Stimulated activated naive CD4-positive, alpha-beta T cell (primary cell): ENCODE results near the gene FAT1.
"Not testable (repeated sequence)": the region's sequence is repeated elsewhere in the genome, so short reads cannot be mapped to it uniquely, and the experiment has no call there.

Experiments used
- DNase-seq, 6 experiments: peaks; one replicate each; lab custom pipeline; 2025; lab: John Stamatoyannopoulos, UW

Gene FAT1

DNA sequence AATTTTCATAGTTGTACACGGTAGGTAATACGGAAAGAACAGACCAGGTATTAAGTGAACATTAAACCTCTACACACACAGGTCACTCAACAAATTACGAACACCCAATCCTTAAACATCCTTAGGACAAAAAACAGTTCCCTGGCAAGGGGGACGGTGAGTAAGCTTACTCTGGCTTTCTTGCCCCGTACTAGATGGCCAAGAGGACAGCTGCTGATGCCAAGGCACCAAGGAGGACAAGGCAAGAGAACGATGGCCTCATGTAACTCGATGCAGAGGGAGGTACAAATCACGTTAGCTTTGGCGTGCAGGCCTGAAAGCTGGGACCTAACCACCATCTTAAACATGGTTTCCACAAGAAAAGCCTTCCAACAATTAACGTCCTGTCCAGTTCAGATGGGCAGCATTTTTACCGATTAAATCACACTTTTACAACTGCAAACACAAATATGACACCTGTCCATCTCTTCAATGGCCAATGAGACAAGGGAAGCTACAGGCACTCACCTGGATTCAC is 23.7 kb downstream of the FAT1 start:
- no peak for DNase-seq

DNA sequence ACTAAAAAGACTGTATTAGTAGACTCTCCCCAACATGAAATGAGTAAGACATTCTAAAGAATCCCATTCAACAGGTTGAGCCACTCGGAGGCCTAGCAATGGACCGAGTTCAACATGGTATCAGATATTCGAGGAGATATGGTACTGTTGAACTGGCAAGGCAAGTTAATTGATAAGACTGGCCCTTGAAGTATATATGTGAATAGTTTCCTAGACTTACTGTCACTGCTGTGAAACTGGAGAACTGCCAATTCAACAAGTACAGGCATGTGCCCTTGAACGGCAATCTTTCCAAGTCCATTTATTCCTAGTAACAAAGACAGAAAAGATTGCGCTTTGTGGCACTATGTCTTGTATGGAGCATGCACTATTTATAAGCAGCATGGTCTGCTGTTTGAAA is 24.4 kb downstream of the FAT1 start:
- DNase-seq: no peak

DNA sequence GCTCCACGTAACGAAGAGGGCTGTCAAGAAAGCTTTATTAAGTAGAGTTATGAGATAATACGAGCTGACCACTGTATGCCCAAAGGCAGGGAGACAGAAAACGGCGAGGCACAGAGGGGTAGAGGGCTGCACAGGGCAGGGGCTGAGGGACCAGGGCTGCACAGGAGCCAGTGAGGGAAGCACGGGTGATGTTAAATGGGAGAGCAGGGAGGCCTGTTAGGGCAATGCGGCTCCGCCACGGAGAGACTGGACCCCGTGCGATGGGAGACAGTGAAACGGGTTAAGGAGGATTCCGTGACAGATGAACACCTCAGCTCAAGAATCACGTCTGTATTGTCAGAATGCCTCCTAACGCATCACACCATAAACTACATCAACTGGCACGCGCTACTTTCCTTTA is 25.1 kb downstream of the FAT1 start:
- DNase-seq: no peak

DNA sequence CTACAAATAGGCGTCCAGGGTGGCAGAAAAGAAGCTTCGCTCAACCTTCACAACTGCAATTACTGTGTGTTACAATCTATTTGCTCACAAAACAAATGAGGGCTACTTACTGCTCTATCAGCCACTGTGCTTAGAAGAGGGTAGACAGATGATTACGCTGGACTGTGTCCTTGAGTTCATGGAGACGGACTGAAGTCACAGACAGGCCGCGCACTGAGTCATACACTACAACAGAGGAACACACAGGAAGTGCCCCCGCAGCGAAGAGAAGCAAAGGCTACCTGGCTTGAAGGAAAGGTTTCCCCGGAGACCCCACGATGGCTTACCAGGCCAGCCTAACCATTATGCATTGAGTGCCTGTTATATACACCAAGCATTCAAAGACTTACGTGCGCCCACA is 25.6 kb downstream of the FAT1 start:
- DNase-seq: no peak

DNA sequence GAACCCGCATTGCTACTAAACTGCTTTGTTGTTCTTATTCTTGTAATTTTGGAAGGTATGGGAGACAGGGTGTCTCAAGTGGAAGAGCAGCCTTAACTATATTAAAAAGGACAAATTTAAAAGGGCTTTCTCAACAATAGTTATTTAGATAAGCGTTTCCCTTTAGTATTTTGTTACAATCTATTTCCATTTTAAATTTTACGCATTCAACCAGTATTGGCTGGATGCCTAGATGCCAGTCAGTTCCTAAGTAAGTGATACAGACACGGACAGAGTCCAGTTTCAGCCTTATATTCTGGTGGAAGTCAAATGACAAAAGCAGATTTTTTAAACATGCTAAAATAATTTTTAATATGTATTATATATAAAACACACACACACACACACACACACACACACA is 28.3 kb downstream of the FAT1 start:
- no peak for DNase-seq

DNA sequence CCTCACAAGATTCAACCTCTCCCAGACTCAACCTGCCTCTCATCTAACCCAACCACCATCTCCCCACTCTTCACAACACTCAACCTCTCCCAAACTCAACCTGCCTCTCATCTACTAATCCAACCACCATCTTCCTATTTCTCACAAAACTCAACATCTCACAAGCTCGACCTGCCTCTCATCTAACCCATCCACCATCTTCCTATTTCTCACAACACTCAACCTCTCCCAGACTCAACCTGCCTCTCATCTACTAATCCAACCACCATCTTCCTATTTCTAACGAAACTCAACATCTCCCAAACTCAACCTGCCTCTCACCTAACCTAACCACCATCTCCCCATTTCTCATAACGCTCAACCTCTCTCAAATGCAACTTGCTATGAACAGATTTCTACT is 29.8 kb downstream of the FAT1 start:
- no peak for DNase-seq

DNA sequence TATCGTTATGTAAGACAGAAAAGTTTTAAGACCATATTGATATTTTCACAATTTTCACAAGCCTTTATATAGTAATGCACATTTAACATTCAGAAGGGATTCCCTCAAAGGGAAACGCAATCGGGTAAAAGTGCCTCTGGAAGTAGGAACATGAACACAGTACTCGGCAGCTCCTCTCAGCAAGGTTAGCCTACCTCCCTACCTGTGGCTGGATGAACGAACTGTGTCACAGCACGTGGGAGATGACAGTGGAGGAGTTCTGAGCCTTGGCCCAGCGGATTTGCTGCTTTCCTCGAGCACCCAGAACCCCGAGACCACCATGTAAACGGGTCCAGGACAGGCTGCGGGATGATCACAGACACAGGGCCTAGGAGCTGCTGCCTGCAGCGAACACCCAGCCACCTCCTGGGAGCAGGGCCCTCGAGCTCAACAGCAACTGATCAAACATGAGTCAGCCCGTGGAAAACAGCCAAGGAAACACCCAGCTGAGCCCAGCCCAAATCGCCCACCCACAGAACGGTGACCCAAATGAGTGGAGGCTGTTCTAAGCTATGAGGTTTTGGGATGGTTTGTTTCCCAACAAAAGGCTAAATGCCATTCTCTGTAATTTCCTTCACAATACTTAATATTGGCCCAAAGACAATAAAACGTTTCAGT is 30.4 kb downstream of the FAT1 start:
- DNase-seq: no peak

DNA sequence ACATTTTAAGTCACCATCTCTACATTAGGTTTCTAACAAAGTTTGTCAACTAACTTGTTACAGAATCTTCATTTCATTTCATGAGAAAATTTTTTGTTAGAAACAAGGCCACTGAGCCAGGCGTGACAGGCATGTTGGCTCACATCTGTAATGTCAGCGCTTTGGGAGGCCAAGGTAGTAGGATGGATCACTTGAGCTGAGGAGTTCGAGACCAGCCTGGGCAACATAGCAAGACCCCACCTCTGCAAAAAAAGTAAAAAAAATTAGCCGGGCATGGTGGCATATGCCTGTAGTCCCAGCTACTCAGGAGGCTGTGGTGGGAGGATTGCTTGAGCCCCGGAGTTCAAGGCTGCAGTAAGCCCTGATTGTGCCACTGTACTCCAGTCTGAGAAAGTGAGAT is 32.3 kb downstream of the FAT1 start:
- no peak for DNase-seq

DNA sequence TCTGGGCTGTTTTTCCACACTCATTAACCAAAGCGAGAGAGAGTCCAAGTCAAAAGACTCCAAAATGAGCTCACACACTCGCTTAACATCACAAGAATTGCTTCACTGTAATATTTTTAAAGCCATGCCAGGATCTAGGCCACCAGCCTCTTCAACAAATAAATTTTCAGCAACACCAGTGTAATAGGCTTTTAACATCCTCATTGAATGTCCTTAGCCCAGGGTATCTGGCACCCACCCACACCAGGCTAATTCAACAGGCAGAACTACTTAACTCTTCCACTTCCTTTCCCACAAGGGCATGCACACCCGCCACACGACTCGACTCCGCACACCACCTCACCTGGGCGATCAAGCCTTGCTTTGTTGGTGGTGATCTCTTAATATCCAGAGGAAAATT is 34.2 kb downstream of the FAT1 start:
- DNase-seq: no peak

DNA sequence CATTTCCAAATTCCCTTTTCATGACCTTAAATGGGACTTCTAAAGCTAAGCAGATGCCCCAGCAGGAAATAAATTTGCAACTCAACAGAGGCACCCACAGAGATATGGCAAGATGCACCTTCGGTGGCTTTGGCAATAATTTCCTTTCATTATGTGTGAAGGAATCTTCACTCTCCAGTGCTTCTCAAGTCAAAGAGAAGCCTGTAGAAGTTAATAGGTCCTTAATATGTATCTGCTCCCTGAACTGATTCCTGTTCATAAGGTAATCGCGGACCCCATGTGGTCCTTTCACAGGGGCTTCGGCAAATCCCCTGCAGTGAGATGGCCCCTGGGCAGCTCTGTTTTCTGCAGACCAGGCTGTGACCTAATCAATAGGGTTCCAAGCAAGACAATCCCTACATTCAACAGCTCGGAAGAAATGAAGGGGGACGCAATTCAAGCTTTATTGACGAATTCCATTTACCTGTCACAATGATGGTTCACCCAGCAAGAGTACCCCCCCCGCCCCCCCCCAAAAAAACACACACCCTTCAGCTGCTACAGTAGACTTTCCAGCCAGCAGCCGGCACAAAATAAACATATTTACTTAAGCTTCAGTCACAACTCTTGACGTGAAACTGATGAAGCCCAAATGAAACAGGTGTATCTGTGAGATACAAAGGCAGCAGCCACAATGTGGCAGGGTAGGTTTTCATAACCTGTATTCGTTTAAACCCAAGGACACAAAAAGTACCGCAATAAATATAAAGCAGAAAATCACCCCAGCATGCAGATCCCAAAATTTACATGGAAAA is 35.3 kb downstream of the FAT1 start:
- no peak for DNase-seq

DNA sequence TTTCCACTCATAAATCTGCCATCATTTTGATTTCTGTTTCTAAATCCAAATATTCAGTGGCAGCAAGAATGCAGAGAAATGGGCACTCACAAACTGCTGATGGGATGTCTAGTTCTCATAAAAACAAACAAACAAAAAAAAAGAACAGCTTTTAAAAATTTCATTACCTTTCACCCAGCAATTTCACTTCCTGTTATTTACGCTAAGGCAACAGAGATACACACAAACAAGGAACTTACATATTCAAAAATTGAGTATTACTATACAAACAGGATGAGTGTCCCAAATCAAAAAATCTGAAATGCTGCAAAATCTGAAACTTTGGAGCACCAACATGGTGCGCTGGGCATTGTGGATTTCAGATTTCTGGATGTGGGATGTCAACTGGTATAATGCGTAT is 36.4 kb downstream of the FAT1 start:
- DNase-seq: no peak

DNA sequence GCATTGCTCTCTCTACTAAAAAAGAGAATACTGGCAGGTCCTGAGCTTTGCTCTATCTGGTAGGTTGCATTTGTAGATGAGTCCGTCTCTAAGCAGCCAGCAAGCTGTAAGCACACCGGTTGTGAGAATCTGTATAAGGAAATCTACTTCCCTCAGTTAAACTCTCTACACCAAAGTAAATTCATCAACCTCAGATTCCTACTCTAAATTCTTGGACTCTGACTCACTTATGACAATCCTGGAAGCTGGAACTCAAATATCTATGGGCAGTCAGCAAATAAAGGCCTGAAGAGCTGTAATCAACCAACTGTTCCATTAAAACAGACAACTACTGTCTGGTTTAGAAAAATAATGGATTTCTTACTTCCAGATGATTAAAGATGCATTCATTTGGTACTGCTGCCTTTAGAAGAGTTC is 37.9 kb downstream of the FAT1 start:
- no peak for DNase-seq

DNA sequence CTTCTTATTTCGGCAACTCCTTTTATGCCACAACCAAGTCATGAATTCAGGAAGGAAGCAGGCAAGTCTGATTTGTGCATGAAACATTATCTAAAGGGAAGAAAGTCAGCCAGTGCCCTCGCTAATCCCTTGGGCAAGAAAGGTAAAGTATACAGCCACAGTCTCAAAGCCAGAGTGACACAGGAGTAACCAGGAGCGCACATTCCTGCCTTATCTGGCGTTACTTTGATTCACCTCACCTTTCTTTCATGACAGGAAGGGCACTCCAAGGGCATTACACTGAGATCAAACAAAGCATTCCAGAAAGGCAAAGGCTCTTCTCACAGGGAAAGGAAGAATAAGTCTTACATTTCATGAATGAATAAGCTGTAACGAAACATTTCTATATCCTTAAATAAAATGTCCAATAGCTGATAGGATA is 38.8 kb downstream of the FAT1 start:
- DNase-seq: no peak

DNA sequence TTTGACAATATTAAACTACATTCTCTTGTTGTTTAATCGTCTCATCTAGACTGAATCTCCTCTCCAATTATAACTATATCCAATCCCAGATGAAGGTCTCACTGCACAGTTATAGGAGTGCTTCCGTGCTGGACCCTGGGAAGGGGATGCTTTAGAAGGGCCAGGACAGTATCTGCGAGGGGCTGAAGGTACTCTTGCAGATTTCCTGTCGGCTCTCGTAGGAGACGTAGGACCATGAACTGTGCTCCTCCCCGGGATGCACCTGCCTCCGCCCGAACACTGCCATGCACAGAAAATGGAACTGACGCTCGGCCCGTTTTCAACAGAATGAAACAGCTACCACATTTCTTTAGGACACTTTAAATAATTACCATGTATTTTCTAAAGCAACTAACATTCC is 39.4 kb downstream of the FAT1 start:
- no peak for DNase-seq

DNA sequence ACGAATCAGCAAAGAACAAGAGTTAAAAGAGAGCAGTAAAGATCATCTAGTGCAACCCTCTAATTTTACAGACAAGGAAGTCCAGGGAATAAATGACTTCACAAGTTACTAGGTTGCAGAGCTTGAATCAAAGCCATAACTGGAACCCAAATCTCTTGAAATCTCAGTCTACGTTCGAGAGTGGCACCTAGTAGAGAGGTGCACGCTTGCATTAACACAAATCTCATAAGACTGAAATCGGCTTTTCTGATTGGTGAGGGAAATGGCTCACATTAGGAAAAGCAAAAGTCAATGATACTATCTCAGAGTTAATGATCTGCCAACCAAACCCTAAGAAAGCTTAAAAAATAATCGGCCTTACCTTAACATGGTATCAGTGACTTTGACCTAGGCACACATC is 43.0 kb downstream of the FAT1 start:
- DNase-seq: no peak

DNA sequence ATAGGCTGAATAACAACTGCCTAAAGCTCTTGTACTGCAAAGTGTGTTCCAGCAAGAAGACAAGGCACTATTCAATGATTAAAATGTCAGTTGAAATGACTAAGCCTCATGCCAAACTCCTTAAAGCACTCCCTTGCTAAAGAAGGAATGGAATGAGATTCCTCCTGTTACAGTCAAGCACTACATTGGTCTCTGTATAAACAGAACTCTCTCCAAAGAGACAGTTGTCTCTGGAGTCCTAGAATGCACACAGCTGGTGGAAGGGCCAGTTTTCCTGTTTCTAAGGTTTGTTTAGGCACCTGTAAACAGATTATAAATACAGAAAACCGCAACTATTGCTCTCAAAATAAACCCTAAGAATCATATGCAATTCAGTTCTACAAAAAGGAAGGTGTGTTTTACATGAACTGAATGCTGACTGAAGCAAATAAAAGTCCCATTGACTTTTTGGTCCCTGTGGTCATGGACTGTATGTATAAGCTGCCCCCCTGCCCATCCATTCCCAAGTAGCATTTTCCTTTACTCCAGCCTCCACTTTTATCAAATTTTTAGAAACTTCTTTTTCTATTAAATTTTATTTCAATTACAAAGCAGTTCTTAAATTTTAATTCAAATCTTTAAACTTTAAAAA is 47.0 kb downstream of the FAT1 start:
- DNase-seq: no peak

DNA sequence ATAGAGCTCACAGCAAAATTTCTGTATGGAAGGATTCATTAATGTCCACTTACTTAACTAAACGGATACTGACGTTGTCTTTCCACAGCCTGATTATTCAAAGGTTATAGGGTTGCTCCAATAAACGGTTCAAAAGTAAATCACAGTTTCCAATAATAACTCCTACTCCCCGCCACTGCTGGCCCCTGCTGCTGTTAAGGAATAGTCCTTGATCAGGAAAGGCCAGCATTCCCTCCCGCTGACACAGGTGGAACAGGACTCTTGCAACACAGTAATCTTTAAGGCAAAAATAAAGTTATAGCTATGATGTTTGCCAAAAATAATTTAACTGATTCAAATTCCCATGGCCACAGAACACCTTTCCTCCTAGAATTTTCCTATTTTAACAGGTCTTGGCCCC is 53.9 kb downstream of the FAT1 start:
- no peak for DNase-seq

DNA sequence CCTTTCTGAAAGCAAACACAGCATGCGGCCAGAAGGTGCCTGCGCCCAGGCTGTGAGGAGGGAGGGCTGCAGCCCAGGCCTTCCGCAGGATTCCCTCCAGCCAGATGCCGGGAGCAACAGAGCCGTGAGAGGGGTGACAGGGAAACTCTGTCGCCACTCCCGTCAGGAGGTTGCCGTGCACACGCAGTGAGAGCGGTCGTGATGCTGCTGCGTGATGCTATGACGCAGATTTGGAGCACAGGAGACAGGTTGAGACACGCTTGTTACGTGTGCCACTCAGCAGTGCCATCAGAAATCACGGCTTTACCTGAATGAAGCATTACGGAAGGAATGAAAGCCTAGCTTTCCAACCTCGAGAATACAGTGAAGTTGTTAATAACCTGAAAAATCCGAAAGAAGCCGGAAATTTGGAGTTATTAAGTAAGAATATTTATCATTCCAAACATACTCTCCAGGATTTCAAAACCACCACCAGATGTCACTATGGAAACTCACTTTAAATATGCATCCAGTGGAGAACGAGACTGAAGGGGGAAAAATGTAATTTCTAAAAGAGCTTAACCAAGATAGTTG is 54.4 kb downstream of the FAT1 start:
- no peak for DNase-seq

DNA sequence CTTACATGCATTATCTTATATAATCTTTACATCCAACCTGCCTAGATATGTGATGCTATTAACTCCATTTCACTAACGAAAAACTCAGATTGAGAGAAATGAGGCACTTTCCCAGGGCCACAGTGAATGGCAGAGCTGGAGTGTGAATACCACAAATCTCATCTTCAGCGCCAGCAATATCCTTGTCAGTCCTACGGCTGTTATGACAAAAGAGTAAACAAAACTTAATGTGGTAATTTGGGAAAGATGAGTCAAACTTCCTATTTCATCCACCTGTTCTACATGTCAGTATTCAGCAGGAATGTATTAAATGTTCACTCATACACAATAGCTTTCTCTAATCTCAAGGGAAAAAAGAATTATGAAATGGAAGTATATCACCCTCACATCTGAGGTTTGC is 56.9 kb downstream of the FAT1 start:
- DNase-seq: no peak

DNA sequence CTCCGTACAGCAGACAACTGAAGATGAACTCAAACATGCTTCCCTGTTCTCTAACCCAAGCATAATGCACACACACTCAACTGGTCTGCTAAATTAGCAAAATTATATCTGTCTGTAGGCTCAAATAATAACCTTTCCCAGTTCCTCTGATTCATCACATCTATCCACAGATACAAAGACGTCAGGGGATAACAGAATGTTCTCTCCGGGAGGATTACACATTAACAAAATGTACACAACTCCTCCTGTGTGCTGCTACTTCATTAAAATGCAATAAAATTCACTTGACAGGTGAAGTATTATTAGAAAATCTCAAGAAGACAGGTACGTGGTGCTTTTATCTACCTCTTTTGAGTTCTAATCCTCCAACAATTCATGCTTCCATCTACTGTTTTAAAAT is 57.4 kb downstream of the FAT1 start:
- DNase-seq: no peak

DNA sequence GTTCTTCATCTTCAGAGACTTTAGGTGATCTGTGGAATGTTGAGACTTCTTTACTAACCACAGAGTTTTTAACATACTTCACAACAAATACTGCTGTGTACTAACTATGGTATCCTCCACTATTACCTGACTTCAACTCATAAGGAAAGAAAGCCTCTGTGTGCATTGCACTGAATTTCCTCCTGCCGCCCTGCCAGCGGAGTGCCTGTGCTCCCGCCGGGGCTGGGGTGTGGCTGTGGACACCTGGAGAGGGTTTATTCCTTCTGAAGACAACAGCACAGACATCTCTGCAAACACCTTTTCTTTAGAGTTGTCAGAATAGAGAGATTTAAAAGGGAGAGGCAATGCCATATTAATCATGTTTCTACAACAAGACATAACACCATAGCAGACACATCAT is 63.3 kb downstream of the FAT1 start:
- no peak for DNase-seq

DNA sequence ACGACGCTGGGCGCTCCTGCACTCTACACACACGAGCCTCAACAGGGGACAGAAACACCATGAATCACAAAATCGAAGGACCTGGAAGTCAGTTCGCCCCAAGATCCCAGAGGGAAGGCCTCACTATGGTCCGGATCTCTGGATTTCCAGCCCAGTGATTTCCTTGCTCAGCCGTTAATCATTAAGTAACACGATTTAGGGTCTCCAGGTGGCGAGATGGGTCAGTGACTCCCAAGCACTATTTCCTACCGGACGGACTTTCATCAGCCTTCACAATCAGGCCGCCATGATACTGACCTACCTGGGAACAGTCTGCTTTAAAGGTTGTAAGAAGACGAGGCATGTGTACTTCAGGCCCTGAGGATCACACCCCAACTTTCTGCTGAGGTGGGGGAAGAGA is 63.7 kb downstream of the FAT1 start:
- DNase-seq: no peak

DNA sequence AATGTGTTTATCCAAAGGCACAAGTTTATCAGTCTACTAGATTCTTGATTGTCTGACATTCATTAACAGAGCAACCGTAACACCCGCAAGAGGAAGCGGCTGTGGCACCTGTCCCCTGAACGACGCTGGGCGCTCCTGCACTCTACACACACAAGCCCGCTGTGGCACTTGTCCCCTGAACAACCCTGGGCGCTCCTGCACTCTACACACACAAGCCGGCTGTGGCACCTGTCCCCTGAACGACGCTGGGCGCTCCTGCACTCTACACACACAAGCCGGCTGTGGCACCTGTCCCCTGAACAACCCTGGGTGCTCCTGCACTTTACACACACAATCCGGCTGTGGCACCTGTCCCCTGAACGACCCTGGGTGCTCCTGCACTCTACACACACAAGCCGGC is 64.2 kb downstream of the FAT1 start:
- not testable (repeated sequence) for DNase-seq
